ENCODE data around the gene ALX4.

The ALX4 gene

DNA sequence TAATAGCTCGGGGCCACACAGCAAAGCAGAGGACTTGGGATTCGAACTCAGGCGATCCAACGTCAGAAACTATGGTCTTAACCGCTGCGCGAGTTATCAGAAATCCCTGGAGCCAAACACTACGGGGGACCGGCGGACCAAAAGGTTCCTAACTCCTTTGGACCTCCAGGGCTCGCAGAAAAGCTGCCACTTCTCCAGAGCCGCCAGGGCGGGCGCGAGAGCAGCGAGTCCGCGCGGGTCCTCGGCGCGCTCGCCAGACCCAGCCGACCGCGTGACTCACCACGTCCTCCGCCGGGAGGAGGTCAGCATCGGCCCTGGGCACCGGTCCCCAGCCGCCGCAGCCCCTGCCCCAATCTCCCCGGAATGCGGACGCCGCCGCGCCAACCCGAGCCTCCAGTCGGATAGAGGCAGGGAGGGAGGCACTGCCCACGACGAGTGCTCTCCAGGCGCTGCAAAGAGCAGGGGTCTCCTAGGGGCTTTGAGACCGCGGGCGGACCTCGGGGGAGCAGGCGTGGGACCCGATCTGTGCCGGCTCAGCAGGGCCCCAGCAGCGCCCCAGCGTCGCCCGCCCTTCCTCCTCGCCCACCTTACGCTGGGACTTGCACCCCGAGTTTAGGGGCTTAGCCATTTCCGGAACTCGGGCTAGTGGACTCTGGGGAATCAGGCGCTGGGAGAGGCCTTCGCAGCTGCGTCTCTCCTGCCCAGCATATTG lies 6.2 kb upstream of the ALX4 start:
- no peak for DNase-seq (ENCODE audit: low read depth, low spot score)

GRCh38 chr11:44314733-44315132 lies 4.8 kb upstream of the ALX4 start:
- no peak for DNase-seq (ENCODE audit: low read depth, low spot score)

GRCh38 chr11:44313761-44314489 lies 4.0 kb upstream of the ALX4 start:
- DNase-seq (ENCODE audit: low read depth, low spot score): no peak

DNA sequence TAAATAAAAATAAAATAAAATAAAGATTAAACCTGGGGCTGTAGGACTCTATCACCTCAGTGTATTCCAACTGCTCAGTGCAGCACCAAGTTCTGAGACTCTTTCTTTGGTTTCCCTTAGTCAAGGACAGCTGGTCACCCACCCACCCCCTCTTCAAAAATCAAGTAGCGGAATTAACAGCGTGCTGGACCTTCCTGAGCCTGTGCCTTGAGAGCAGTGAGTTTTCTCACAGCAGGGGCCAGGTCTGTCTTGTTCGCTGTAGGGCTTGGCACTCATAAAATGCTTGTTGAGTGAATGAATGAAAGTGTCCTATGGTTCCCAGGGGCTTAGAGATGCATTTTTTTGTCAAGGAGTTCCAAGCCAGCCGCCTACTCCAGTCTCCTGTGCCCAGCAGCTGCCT lies 2.9 kb upstream of the ALX4 start:
- no peak for DNase-seq (ENCODE audit: low read depth, low spot score)

DNA sequence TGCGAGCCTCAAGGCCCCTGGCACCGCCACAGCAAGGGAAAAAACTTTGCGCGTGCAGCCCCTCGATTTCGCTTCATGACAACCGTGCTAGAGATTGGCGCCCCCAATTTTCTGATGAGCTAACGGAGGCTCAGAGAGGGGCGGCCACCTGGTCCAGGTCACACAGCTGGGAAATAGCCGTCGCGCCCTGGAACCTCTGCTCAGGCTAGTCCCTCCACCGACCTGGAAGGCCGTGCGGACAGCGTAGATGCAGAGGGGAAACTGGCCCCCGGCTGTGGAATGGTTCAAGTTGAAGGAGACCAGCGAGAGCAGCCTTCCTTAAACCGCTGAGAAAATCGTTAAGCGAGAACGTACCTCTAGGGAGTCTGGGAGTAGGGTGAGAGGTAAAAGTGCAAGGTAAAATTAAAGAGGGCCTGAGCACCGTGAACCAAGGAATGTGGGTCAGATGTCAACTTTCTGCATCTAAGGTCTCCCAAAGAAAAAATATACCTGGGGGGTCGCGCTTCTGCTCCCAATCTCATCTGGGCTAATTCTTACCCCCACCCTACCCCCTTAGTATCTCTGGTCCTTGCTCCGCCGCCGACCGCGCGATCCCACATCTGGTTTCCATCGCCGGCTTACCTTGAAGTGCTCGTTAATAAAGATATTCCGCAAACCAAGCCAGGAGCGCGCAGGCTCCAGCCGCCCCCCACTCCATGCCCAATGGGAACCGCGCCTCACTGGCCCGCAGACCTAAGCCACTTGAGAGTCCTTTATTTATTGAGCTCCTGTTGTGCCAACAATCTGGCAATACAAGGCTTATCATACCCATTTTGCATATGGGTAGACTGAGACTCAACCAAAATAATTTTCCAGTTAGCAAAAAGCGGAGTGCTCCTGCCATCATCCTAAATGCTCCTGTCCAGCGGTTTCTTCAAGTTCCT lies 1.7 kb upstream of the ALX4 start:
- no peak for DNase-seq (ENCODE audit: low read depth, low spot score)

DNA sequence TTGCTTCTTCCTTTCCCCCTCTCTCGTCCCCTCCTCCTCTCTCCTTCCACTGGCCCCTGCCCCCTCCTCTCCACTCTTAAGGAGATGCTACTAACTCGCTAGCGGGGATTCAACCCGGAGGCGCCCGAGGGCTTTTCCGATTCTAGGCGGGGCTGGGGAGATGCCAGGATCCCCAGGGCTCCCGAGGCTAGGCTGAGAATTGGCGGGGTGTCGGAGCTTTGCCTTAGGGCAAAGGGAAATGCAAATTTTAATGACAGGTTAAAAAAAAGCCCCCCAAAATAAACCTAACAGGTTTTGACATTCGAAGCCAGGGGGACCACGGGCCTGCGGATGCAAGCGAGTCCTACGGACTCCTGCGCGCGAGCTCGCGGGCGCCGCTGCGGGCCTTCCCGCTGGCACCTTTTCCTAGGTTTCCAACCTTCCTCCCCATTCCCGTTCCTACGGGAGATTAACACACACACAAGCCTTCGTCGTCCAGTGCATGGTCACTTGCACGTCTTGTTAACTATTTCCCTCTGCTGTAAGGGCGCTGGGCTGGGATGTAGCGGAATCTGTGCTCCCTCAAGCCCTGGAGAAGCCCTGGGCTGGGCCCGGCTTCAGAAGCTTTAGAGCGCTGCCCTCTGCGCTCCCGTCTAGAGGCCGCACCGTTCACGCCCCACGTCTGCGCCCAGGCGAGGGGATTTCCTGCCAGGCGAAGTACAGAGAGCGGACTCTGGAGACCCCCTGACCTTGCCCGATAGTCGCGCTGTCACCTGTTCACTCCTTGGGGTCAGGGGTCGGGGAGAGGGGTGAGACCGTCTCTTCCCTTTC lies 729 bp upstream of the ALX4 start:
- no peak for DNase-seq (ENCODE audit: low read depth, low spot score)

DNA sequence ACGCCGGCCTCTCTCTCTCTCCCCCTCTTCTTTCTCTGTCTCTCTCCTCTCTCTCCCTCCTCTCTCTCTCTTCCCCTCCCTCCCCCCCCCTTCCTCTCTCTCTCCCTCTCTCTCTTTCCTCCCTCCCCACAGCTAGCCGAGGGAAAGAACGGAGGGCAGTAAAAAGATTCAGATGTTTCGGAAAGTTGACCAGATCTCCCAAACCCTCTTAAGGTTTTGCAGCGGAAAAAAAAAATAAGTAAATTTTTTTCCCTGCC lies 195 bp upstream of the ALX4 start:
- DNase-seq (ENCODE audit: low read depth, low spot score): no peak

DNA sequence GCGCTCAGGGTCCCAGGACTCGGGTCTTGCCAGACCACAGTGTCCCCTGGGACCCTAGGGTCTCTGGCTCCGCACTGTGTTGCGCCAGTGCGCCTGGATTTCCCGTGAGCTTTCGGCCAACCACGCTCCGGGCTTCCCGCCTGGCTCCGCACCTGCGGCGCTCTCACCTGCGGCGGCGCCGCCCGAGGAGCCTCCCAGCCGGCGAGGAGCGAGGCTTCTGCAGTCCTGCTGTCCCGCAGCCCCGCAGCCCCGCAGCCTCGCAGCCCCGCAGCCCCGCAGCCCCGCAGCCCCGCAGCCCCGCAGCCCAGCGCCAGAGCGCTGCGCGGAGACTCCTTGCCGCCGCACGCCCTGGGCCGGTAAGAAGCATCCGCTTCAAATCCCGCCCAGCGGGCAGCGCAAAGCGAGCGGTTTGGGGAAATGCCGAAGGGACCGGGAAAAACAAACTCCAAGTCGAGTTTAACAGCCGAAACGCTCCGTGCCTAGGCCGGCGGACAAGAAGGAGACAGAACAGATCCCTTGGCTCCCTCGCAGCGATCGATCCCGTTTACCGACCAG lies 939 bp downstream of the ALX4 start:
- no peak for DNase-seq (ENCODE audit: low read depth, low spot score)

DNA sequence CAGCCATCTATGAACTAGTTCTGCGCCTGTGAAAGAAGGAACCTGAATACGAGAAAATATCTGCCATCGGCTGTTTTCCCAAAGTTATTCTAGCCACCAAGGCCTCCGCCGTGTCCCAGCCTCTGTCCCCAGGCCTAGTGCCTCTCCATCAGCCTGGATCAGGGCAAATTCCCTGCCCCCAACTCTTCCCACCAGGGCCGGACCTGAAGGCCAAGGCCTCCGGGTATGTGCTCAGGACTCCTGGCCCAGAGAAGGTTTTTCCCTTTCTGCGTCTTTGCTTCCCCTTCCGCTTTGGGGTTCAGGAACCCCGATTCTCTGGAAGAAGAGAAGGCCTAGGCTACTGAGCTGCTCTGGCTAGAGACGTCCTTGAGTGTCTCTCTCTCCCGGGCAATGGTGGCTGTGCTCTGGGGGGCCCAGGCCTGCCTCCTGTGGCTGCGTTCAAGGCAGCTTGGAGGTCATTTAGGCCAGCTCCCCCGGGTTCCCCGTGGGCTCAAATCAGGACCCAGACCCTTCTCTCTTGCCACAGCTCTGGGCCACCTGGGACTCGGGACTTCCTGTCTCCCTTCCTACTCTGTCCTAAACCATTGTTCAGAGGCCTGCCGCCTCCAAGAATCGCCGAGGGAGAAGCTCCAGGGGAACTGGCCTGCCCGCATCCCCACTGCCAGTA lies 1.6 kb downstream of the ALX4 start:
- DNase-seq (ENCODE audit: low read depth, low spot score): no peak

GRCh38 chr11:44307340-44308099 lies 2.4 kb downstream of the ALX4 start:
- DNase-seq (ENCODE audit: low read depth, low spot score): no peak

- DNase-seq (ENCODE audit: low read depth, low spot score): no peak
These were observed 3.1 kb downstream of the ALX4 start for GRCh38 chr11:44306918-44307244.

DNA sequence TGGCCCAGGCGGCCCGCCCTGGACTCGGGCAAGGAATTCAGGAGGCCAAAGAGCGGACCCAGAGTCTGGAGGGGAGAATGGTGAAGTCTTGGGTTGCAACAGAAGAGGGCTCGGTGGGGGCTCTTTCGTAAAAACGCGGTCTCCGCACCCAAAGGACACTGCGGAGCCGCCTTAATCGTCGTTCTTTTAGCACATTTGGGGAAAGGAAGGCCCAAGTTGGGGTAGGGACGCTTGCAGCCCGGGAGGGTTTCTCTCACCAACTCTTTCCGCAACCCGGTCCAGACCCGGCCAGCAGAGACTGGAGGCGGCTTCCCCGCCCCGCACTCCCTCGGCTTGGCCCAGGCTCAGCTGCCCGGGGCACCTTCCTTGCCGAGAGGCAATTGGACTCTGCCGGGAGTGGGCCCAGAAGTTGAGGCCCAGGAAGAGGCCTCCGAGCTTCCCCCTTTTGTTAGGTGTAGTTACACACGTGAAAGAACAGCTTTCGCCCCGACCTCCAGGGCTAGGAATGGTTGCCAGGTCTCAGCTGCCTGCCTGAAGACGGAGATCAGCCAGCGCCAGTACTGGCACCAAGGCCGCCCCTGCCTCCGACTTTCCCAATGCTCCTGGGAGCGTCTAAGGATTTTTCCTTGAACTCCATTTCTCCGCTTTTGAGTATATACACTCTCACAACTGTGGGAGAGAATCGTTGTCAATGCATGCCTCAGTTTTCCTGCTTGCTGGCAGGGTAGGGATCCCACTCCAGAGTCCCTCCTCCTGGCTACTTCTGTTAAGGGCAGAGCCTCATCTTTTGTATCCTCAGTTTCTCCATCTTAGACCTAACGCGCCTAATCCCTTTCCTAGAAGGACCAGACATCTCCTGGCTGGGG lies 3.7 kb downstream of the ALX4 start:
- DNase-seq (ENCODE audit: low read depth, low spot score): no peak

- no peak for DNase-seq (ENCODE audit: low read depth, low spot score)
These were observed 4.4 kb downstream of the ALX4 start for GRCh38 chr11:44305470-44306051.

GRCh38 chr11:44305026-44305469 lies 4.9 kb downstream of the ALX4 start:
- no peak for DNase-seq (ENCODE audit: low read depth, low spot score)

- DNase-seq (ENCODE audit: low read depth, low spot score): no peak
These were observed 5.6 kb downstream of the ALX4 start for GRCh38 chr11:44304091-44305025.

GRCh38 chr11:44303401-44303938 lies 6.5 kb downstream of the ALX4 start:
- DNase-seq (ENCODE audit: low read depth, low spot score): no peak

- no peak for DNase-seq (ENCODE audit: low read depth, low spot score)
These were observed 8.2 kb downstream of the ALX4 start for GRCh38 chr11:44301564-44302271.
